PC-9 (cell line): ENCODE measurements around the gene HOOK2. TPM values are rescaled to one million over a fixed set of nuclear protein-coding genes. Genes with fewer than 3 reads are reported as not detected.

ENCODE experiments used
- BruUV-seq: library from RNA; stranded (reverse); fragments of 400-500 nt; replicated peaks from 2 replicates; lab custom pipeline; 2021; lab: Mats Ljungman, UMichigan
- CTCF ChIA-PET: fragments of 300-600 bp; sonication (Branson Sonifier 250); formaldehyde crosslinking; loops from one replicate; lab custom pipeline; 2022; ENCODE audit warnings: antibody characterized with exemption; lab: Charles Lee
- POLR2A ChIA-PET: fragments of 300-600 bp; sonication (Branson Sonifier 250); formaldehyde crosslinking; loops from one replicate; lab custom pipeline; 2022; ENCODE audit warnings: antibody characterized with exemption; ENCODE audit not compliant: unreplicated experiment; lab: Charles Lee
- DNase-seq, 2 experiments: peaks; one replicate each; pipeline versions ENCODE4 v3.0.0 to v3.0.0-alpha.2; 2015 to 2022; ENCODE audit warnings: mixed read lengths in 1 of 2
- H2AFZ ChIP-seq: fragments of 200-600 bp; sonication (generic); 2 replicates; pipeline ENCODE4 v1.8.1; 2017; ENCODE audit warnings: antibody characterized with exemption
- H3F3A ChIP-seq: fragments of 200-600 bp; sonication (generic); 2 replicates; pipeline ENCODE4 v1.8.1; 2017; ENCODE audit warnings: antibody characterized with exemption, mild to moderate bottlenecking, low read depth; ENCODE audit not compliant: insufficient read depth
- H3K27ac ChIP-seq: fragments of 200-600 bp; sonication (generic); 2 replicates; pipeline ENCODE4 v1.6.1; 2016; ENCODE audit warnings: mixed run types
- H3K27me3 ChIP-seq: fragments of 200-600 bp; sonication (generic); 2 replicates; pipeline ENCODE4 v1.6.1; 2016; ENCODE audit warnings: low read depth, mixed run types; ENCODE audit not compliant: insufficient read depth
- H3K36me3 ChIP-seq: fragments of 200-600 bp; sonication (generic); 2 replicates; pipeline ENCODE4 v1.6.1; 2016; ENCODE audit warnings: low read depth, mixed run types
- H3K4me1 ChIP-seq: fragments of 200-600 bp; sonication (generic); replicated peaks from 2 replicates; pipeline ENCODE4 v1.6.1; 2016; ENCODE audit warnings: mixed run types; ENCODE audit not compliant: insufficient read depth
- H3K4me2 ChIP-seq: fragments of 200-600 bp; sonication (generic); 2 replicates; pipeline ENCODE4 v1.6.1; 2017; ENCODE audit warnings: mixed run types
- H3K4me3 ChIP-seq: fragments of 200-600 bp; sonication (generic); 2 replicates; pipeline ENCODE4 v1.6.1; 2016; ENCODE audit warnings: mixed run types
- H3K79me2 ChIP-seq: fragments of 200-600 bp; sonication (generic); 2 replicates; pipeline ENCODE4 v1.6.1; 2017; ENCODE audit warnings: low read depth, mixed run types
- H3K9me2 ChIP-seq: fragments of 200-600 bp; sonication (generic); 2 replicates; pipeline ENCODE4 v1.8.1; 2017; ENCODE audit warnings: mild to moderate bottlenecking; ENCODE audit not compliant: insufficient read depth
- H3K9me3 ChIP-seq: fragments of 200-600 bp; sonication (generic); 2 replicates; pipeline ENCODE4 v1.8.1; 2016; ENCODE audit warnings: low read depth; ENCODE audit not compliant: insufficient read depth
- H4K20me1 ChIP-seq: fragments of 200-600 bp; sonication (generic); 2 replicates; pipeline ENCODE4 v1.8.1; 2017; ENCODE audit not compliant: insufficient read depth
- CTCF ChIP-seq: fragments of 200-600 bp; sonication (generic); conservative IDR thresholded peaks from 2 replicates; pipeline ENCODE4 v1.6.1; 2017; ENCODE audit warnings: mixed run types, antibody characterized with exemption, mild to moderate bottlenecking, moderate library complexity
- EZH2 ChIP-seq: fragments of 200-600 bp; sonication (generic); IDR thresholded peaks from 2 replicates; pipeline ENCODE4 v1.8.0; 2017; ENCODE audit warnings: antibody characterized with exemption, low read depth
- intact Hi-C: fragments of 100-400 bp; cut with micrococcal nuclease; formaldehyde crosslinking; loops from one replicate; pipeline ENCODE4 v1.10.0; 2022; ENCODE audit not compliant: unreplicated experiment
- total RNA-seq: library from RNA; stranded (reverse); gene quantifications from 2 replicates; pipeline ENCODE4 v1.2.3, GENCODE V29; 2021

HOOK2 gene
- total RNA-seq, 1 experiment from 2014 or later = 109 TPM

DNA sequence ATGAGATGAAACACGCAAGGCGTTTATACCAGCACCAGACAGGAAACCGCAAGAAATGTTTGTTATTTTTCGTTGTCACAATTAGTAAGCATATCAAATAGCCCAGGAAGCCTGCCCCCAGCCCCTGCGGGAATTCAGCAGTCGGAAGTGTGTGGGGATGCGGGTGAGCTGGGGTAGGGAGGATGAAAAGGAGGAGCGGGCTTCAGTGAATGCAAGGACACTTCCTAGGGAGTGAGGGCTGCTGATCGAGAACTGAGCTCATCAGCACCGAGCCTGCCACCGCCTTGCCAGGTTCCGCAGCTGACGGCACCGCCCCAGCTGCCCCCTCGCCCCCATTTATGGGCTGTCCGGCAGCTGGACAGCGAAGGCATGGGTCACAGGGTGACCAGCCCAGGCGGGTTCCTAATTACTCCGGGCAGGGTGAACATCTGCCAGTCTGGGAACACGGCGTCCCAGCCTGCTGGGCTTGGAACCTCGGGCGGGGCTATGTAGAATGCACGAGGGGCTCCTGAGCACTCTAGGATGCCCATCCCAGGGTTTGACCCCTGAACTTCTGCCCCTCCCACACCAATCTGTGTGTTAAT lies 25.3 kb downstream of the HOOK2 start:
- ChIA-PET POLR2A (no interaction called here), CTCF (interaction anchor here (0.6 kb wide), 2 partner anchors 15 to 123 kb away, joined by 3 to 7 read pairs; no protein-coding TSS in a partner anchor)
- H3K4me1 ChIP-seq = peaks cover 6% of the 10 kb centered on the region
- H3K79me2 ChIP-seq = no peaks in the 10 kb centered on the region
- H3K27ac ChIP-seq = no peak overlapping the region
- peaks cover 18% of the 10 kb centered on the region for H3K27me3 ChIP-seq
- TF ChIP-seq CTCF (no peak), EZH2 (no peak)
- intact Hi-C loops = no loop called here
- no peak overlapping the region for H2AFZ ChIP-seq
- peaks cover 17% of the 10 kb centered on the region for H3K36me3 ChIP-seq
- H3K4me3 ChIP-seq = no peak overlapping the region
- DNase-seq = no peak
- BruUV-seq = no TSS peak
- H3K9me2 ChIP-seq = no peaks in the 10 kb centered on the region
- no peaks in the 10 kb centered on the region for H3K9me3 ChIP-seq
- H3F3A ChIP-seq = peaks cover 18% of the 10 kb centered on the region
- peaks cover 4% of the 10 kb centered on the region; the same call in 1 of the 2 replicates for H4K20me1 ChIP-seq
- no peak overlapping the region for H3K4me2 ChIP-seq

DNA sequence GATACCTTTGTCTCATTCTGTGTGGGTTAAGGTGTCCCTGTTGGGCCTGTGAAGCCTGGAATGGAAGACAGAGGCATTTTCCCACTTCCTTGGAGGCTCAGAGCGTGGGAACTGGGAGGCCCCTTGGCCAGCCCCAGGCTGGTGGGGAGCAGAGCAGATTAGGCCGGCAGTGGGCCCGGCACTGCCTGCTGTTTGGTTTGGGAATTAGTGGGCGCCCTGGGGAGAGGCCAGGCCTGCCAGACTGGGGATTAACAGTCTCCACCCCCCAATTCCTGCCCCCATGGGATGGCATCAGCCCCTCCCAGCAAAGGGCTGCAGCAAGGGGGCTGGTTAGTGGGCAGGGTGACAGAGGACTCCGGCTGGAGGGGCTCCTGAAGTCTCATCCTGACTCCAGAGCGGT lies 26.9 kb downstream of the HOOK2 start:
- no peak overlapping the region for H3K4me2 ChIP-seq
- peaks cover 4% of the 10 kb centered on the region; the same call in 1 of the 2 replicates for H4K20me1 ChIP-seq
- POLR2A ChIA-PET = no interaction called here
- CTCF ChIA-PET = no interaction called here
- H3K4me1 ChIP-seq = peaks cover 15% of the 10 kb centered on the region
- no TSS peak for BruUV-seq
- no peaks in the 10 kb centered on the region for H3K9me2 ChIP-seq
- peaks cover 18% of the 10 kb centered on the region for H3K27me3 ChIP-seq
- no peak overlapping the region for H3K27ac ChIP-seq
- no peak overlapping the region for H2AFZ ChIP-seq
- no peaks in the 10 kb centered on the region for H3K9me3 ChIP-seq
- peaks cover 29% of the 10 kb centered on the region for H3F3A ChIP-seq
- TF ChIP-seq EZH2 (no peak), CTCF (no peak)
- no peak overlapping the region for H3K4me3 ChIP-seq
- H3K79me2 ChIP-seq = no peaks in the 10 kb centered on the region
- H3K36me3 ChIP-seq = peaks cover 17% of the 10 kb centered on the region
- intact Hi-C loops = no loop called here
- DNase-seq = no peak

DNA sequence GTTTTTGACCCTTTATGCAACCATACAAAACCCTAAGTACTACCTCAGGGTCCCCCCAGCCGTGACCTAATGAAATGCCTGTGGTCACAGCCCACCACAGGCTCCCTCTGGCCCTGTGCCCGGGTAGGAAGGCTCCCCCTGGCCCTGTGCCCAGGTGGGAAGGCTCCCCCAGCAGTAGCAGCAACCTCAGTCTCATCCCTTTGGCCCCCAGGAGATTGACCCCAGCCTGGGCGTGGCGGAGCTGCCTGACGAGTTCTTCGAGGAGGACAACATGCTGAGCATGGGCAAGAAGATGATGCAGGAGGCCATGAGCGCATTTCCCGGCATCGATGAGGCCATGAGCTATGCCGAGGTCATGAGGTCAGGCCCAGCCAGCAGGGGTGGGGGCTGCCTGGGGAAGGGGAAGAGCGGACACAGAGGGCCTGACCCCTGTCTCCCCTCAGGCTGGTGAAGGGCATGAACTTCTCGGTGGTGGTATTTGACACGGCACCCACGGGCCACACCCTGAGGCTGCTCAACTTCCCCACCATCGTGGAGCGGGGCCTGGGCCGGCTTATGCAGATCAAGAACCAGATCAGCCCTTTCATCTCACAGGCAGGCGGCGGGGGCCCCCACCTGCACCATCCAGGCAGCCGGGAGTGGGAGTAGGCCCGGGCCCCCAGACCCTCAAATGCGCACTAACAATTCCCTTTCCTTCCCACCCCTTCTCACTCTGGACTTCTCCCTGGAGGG lies 30.0 kb downstream of the HOOK2 start:
- no peak overlapping the region for H2AFZ ChIP-seq
- peak; percentile 62 to 67 for DNase-seq
- BruUV-seq = no TSS peak
- no peak overlapping the region for H3K4me3 ChIP-seq
- ChIA-PET POLR2A (interaction anchor here (0.7 kb wide), 1 partner anchor 30 kb away, joined by 3 read pairs; no protein-coding TSS in a partner anchor), CTCF (interaction anchor here (0.8 kb wide), 1 partner anchor 14 kb away, joined by 4 read pairs; no protein-coding TSS in a partner anchor)
- no peak overlapping the region for H3K4me2 ChIP-seq
- no peaks in the 10 kb centered on the region for H3K9me3 ChIP-seq
- no peak overlapping the region for H3K27ac ChIP-seq
- H3K27me3 ChIP-seq = no peaks in the 10 kb centered on the region
- TF ChIP-seq CTCF = no peak
- TF ChIP-seq EZH2 = no peak
- intact Hi-C loops = no loop called here
- peaks cover 4% of the 10 kb centered on the region; the same call in 1 of the 2 replicates for H4K20me1 ChIP-seq
- no peaks in the 10 kb centered on the region for H3K9me2 ChIP-seq
- no peaks in the 10 kb centered on the region for H3K79me2 ChIP-seq
- peaks cover 15% of the 10 kb centered on the region for H3K4me1 ChIP-seq
- peaks cover 17% of the 10 kb centered on the region for H3K36me3 ChIP-seq
- H3F3A ChIP-seq = peaks cover 24% of the 10 kb centered on the region
